ENCODE measurements around the gene GAREM1.
A peak's percentile ranks its signal among the peaks of the same experiment; 100 is the strongest.

The GAREM1 gene

DNA sequence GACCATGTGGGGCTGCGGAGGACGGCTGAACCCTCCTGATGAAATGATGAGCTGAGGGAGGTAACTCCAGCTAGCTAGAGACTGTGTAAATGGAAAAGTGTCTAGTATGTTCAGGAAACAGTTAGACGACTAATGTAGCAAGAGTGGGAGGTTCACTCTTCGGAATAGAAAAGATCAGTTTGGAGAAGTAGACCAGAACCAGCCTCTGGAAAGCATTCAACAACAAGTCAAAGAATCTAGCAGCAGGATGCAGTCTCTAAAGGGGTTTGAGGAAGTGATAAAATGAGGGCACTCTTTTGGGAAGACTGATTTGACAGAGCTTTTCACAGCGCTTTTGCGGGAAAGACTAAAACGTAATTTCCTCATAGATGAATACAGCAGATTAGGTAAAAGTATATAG, 79.6 kb downstream of the GAREM1 start:
- no peak for TF ChIP-seq CTCF (IDR thresholded peaks at IDR 0.05; ENCODE audit: low read depth, low read length, missing control alignments)
- in situ Hi-C loops (cut with HindIII; ENCODE audit: low sequenced_read_pairs), result no loop called here
- H3K4me3 ChIP-seq (ENCODE audit: low read depth, low read length), result no peak overlapping the region
- no peak for DNase-seq (ENCODE audit: low read depth)

DNA sequence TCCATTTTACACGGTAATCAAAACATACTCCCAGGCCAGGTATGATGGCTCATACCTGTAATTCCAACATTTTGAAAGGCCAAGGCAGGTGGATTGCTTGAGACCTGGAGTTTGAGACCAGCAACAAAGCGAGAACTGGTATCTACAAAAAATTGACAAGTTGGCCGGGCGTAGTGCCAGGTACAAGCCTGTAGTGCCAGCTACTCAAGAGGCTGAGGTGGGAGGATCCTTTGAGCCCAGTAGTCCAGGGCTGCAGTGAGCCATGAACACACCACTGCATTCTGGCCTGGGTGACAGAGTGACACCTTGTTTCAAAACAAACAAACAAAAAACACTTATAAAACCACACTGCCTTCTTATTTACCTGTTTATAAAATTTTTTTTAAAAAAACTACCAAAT, 80.8 kb downstream of the GAREM1 start:
- no peak for TF ChIP-seq CTCF (IDR thresholded peaks at IDR 0.05; ENCODE audit: low read depth, low read length, missing control alignments)
- no peak for DNase-seq (ENCODE audit: low read depth)
- no peak overlapping the region for H3K4me3 ChIP-seq (ENCODE audit: low read depth, low read length)
- in situ Hi-C loops (cut with HindIII; ENCODE audit: low sequenced_read_pairs), result no loop called here

DNA sequence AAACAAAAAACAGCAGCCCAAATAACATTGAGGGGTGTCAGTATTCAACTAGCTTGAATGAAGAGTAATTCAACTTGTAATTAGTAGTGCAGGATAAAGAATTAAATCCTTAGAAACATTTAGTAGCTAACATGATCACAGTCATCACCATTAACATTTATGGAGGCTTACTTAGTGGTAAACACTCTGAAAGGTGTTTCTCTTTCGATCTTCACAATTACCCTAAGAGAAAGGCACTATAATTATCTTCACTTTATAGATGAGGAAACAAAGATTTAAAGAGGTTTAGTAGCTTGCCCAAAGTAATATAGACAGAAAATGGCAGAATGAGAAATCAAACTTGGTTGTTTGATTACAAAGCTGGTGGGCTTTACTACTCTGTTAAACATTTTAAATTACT, 81.5 kb downstream of the GAREM1 start:
- no peak for DNase-seq (ENCODE audit: low read depth)
- H3K4me3 ChIP-seq (ENCODE audit: low read depth, low read length), result no peak overlapping the region
- in situ Hi-C loops (cut with HindIII; ENCODE audit: low sequenced_read_pairs), result no loop called here
- TF ChIP-seq CTCF (IDR thresholded peaks at IDR 0.05; ENCODE audit: low read depth, low read length, missing control alignments), result no peak

DNA sequence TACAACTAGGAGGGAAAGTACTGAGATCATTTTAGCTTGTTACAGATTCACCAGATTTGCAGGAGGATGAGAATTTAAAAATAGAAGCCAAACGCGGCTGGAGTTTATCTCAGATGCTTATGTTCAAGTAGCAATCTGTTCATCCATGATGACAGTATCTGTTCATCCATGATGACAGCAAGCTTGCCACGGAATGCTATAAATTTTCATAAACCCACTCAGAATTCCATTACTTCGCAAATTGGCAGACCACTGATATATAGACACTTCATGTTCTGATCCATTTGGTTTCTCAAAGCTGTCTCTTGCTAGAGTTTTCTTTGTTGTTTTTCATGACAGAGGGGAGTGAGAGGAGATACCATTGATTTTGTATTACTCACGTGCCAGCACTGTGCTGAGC, 84.2 kb downstream of the GAREM1 start:
- no peak for DNase-seq (ENCODE audit: low read depth)
- TF ChIP-seq CTCF (IDR thresholded peaks at IDR 0.05; ENCODE audit: low read depth, low read length, missing control alignments), result no peak
- in situ Hi-C loops (cut with HindIII; ENCODE audit: low sequenced_read_pairs), result no loop called here
- H3K4me3 ChIP-seq (ENCODE audit: low read depth, low read length), result no peak overlapping the region

- in situ Hi-C loops (cut with HindIII; ENCODE audit: low sequenced_read_pairs), result no loop called here
- H3K4me3 ChIP-seq (ENCODE audit: low read depth, low read length), result no peak overlapping the region
- no peak for TF ChIP-seq CTCF (IDR thresholded peaks at IDR 0.05; ENCODE audit: low read depth, low read length, missing control alignments)
- DNase-seq (ENCODE audit: low read depth), result peak; percentile 53
These were observed 87.4 kb downstream of the GAREM1 start for GRCh38 chr18:32383050-32383819.

GRCh38 chr18:32381761-32382160, 88.9 kb downstream of the GAREM1 start:
- no peak overlapping the region for H3K4me3 ChIP-seq (ENCODE audit: low read depth, low read length)
- no peak for TF ChIP-seq CTCF (IDR thresholded peaks at IDR 0.05; ENCODE audit: low read depth, low read length, missing control alignments)
- in situ Hi-C loops (cut with HindIII; ENCODE audit: low sequenced_read_pairs), result no loop called here
- DNase-seq (ENCODE audit: low read depth), result no peak

All from astrocyte of the cerebellum (primary cell).